Activated T-cell treated with anti-CD3 and anti-CD28 coated beads, Interleukin-2, amount 50 U/mL, for 1 hour (primary cell): Measurements from ENCODE around the gene DUS1L.

Source experiments
- DNase-seq: peaks from one replicate; pipeline ENCODE4 v3.0.0-alpha.2; 2020

The DUS1L gene

DNA sequence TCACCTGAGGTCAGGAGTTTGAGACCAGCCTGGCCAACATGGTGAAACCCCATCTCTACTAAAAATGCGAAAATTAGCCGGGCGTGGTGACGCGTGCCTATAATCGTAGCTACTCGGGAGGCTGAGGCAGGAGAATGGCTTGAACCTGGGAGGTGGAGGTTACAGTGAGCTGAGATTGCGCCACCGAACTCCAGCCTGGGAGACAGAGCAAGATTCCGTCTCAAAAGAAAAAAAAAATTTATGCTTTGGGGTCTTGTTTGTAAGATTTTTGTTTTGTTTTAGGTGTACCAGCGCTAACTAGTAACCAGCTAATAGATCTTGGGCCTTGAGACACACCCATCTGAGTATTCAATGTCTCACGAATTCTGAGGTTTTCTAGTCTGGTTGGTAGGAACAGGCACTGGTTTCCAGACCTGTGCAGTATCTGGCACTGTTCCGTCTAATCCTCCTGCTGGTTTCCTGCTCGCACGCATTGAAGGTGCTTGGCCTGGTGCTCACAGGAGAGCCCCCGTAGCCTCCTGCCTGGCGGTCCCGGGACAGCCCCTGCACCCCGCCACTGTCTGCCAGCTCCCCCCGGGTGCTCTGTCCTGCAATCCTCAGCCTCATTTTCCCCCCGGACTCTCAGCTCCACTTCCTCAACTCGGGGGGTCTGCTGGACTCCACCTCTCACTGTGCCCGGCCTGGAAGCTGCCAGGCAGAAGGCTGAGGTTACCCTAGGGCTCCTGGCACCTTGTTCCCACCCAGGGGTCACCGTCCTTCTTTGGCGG, 10.6 kb upstream of the DUS1L start:
- no peak for DNase-seq

GRCh38 chr17:82073446-82073845, 7.8 kb upstream of the DUS1L start:
- no peak for DNase-seq

GRCh38 chr17:82072827-82073226, 7.2 kb upstream of the DUS1L start:
- DNase-seq: no peak

GRCh38 chr17:82070611-82071010, 5.0 kb upstream of the DUS1L start:
- DNase-seq: no peak

- no peak for DNase-seq
These were observed 389 bp downstream of the DUS1L start for GRCh38 chr17:82065193-82065637.

GRCh38 chr17:82064433-82065192, 991 bp downstream of the DUS1L start:
- DNase-seq: no peak

DNA sequence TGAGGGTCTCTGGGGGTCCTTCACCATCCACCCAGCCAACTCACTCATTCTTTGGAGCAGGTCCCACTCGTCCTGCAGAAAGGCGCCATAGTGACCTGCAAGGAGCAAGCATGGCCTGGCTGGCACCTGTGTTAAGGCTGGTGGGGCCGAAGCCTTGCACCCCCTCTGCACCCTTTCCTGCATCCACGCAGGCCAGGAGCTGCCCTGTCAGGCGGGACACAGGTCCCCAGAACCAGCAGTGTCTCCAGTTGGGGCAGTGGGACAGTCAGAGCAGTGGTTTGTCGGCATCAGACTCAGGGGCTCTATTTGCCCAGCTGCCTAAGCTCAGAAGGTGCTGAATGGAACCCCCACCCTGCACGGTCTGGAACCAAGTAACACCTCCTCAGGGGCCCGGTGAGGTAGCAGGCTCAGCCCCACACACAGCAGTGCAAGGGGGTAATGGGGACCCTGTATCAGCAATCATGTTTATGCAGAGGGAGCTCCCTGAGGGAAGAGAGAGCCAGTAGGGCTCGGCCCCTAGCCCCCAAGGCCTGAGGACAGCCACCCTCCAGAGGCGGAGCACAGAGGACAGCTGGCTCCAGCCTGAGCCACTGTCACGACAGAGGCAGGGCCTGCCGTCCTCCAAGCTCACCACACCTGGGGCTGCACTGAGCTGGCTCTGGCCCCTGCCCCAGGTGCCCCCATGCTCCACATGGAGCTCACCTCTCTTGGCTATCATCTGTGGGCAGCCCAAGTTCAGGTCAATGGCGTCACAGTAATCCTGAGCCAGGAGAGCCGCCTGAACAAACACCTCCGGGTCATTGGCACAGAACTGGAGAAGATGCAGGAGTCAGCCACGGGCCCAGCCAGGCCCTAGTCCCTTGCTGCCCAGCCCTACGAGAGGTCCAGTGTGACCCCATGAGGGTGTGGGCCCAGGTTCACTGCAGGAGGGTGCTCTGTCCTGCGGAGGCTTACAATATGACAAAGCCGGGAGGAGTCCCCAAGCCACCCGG, 1.9 kb downstream of the DUS1L start:
- DNase-seq: no peak

GRCh38 chr17:82062984-82063368, 2.6 kb downstream of the DUS1L start:
- DNase-seq: no peak

- DNase-seq: no peak
These were observed 3.3 kb downstream of the DUS1L start for GRCh38 chr17:82062076-82062983.

DNA sequence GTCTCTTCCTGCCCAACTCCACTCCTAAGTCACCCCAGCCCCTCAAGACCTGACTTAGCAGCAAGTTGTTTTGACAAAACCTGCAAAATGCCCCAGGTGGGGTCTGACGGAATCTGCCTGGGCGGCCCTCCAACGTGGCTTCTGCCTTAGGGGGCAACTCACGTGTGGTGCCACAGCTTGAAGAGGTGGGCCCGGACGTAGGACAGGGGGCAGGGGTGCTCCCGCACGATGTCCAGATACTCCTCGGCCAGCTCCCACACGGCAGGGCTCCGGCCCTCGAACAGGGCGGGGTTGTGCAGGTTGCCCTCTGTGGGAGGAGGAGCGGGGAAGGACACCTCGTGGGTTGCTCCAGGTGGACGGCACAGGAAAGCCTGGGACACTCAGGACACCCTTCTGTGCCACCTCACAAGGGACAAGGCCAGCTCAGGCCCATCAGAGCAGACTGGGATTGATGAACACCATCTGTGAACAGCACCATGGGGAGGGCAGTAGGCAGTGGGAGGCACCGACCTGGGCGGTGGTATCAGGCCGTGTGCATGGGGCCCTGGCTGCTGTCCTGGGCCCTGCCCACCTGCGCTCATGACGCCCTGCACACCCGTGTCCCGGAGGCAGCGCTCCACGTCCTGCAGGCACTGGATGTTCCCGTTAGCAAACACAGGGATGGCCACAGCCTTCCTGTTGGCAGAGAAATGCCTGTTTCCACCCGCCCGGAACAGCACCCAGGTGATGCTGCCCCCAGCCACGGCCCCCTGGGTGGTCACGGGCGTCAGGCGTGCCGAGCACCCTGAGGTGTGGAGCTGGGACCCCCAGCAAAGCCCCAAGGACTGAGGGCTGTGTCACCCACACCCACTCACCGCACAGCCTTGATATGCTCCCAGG, 4.3 kb downstream of the DUS1L start:
- no peak for DNase-seq

DNA sequence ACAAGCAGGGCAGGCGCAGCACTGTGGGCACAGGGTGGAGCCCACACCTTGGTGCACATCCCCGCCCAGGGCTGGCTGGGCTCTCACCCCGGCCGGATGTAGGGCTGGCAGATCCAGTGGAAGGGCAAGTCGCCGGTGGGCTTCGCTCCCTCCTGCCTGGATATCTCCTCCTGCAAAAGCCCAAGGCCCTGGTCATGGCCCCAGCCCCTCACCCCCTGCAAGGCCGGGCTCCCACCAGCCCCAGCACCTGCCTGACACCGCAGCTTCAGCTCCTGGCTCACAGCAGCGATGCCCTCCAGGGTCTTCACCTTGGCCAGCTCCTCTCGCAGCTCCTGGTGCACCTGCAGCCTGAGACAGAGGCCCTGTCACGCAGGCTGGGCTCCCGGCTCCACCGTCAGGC, 5.0 kb downstream of the DUS1L start:
- DNase-seq: no peak

DNA sequence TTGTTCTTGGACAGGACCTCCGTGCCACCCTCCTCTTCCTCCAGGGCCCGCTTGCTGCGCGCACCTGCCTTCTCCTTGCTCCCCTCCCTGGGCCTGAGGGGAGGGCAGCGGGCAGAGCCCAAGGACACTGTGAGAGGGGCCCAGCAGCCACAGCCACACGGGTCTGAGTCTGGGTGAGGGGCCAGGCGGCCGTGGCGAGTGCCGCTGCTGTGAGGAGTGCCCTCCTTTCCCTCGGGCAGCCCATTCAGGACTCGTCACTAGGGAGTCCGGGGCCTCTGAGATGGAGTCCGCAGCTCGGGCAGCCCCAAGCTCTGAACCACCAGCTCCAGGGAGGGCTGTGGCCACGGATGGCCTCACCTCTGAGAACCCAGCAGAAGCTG, 5.6 kb downstream of the DUS1L start:
- no peak for DNase-seq

GRCh38 chr17:82059272-82060000, 6.2 kb downstream of the DUS1L start:
- no peak for DNase-seq

DNA sequence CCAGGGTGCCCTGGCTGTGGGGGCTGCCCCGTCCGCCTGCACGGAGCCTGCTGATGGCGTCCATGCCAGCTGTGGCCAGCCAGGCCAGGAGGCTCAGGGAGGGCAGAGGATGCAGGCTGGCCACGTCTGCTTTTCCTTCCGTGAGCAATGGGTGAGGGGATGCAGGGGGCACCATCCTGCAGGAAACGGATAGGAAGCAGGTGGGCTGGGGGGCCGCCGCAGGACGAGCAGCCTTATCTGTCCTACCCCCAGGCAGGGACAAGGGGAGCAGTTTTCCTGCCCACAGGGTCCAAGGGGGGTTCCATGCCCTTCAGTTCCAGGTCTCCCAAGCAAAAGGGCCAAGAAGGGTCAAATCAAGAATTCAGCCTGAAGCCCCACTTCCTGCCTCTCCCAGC, 6.8 kb downstream of the DUS1L start:
- no peak for DNase-seq

GRCh38 chr17:82058230-82058854, 7.3 kb downstream of the DUS1L start:
- DNase-seq: no peak

DNA sequence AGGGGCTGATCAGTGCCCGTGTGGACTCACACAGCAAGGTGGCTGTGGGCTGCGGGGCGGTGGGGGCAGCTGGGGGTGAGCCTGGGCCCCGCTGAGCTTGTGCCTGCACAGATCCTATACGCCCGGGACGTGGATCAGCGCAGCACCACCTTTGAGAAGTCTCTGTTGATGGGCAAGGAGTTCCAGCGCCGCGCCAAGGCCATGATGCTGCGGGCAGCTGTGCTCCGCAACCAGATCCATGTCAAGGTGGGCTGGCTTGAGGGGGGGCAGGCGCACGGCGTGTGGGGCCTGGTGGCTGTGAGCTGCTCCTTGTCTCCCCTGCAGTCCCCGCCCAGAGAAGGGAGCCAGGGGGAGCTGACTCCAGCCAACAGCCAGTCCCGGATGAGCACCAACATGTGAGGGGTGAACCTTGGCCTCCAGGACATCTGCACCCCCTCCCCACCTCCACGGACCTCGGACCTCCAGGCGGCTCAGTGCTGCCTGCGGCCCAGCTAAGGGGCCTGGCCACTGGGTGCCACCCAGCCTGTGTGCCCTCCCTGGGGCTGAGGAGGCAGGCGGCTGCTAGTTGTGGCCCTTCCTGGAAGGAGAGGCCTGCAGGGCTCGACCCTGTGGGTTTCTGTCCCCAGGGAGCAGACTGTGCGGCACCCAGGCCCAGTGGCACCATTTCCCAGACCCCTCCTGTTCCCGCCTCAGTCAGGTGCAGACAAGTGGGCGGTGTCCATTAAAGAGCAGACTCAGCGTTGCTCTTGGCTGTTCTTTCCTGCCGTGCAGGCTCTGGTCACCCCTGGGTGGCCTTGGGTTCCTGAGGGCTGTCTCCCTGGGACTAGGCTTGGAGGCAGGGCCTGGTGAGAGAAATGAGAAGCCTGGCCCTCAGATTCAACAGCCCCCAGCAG, 8.6 kb downstream of the DUS1L start:
- DNase-seq: no peak

DNA sequence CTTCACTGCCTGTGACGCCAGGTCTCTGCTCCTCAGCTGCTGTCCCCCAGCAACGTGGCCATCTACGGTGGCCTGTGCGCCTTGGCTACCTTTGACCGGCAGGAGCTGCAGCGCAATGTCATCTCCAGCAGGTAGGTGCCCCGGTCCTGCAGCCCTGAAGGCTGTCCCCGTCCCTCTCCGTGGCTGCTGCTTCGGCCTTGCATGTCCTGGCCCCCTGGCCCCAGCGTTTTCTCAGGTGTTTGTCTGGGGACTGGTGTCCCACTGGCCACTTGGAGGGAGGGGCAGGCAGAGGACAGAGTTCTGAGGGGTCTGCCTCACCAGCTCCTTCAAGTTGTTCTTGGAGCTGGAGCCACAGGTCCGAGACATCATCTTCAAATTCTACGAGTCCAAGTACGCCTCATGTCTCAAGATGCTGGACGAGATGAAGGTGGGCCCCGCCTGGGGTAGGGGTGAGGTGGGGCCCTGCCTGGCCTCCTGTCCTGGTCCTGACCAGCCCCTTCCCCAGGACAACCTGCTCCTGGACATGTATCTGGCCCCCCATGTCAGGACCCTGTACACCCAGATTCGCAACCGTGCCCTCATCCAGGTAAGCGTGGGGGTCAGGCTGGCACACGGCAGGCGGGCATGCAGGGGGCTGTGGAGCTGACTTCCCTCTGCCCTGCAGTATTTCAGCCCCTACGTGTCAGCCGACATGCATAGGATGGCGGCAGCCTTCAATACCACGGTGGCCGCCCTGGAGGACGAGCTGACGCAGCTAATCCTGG, 9.5 kb downstream of the DUS1L start:
- DNase-seq: no peak
